Lung (tissue), 12 donors: ENCODE data around the gene FAM47E. TPM values are rescaled to one million over a fixed set of nuclear protein-coding genes. Genes with fewer than 3 reads are reported as not detected.

Source experiments
- ATAC-seq: fragments of 200-7000 bp; cut with Tn5 transposase; one replicate; pipeline ENCODE4 v1.9.1; 2020; ENCODE audit warnings: moderate number of reproducible peaks; ENCODE audit not compliant: insufficient read depth, low FRiP score
- DNase-seq, 3 donors: peaks; one replicate each; pipeline ENCODE4 v3.0.0-alpha.2; 2013 to 2017
- H3K27ac ChIP-seq, 2 donors: one replicate each; pipeline ENCODE4 v1.5.1; 2013; ENCODE audit warnings: mild to moderate bottlenecking in 2 of 2, moderate library complexity in 2 of 2, control low read depth in 1 of 2, inconsistent platforms in 1 of 2, low read depth in 1 of 2, low read length in 1 of 2
- H3K27me3 ChIP-seq, 3 donors: one replicate each; pipeline ENCODE4 v1.5.1; 2013; ENCODE audit warnings: low read length in 2 of 3; ENCODE audit not compliant: control insufficient read depth in 3 of 3, insufficient read depth in 3 of 3
- H3K36me3 ChIP-seq, 4 donors: one replicate each; pipeline ENCODE4 v1.5.1; 2013; ENCODE audit warnings: low read length in 4 of 4, mild to moderate bottlenecking in 1 of 4, moderate library complexity in 1 of 4; ENCODE audit not compliant: control insufficient read depth in 4 of 4, insufficient read depth in 4 of 4
- H3K4me1 ChIP-seq, 5 donors: one replicate each; pipeline ENCODE4 v1.5.1; 2013; ENCODE audit warnings: low read length in 5 of 5, mild to moderate bottlenecking in 2 of 5, moderate library complexity in 1 of 5; ENCODE audit not compliant: control insufficient read depth in 5 of 5, insufficient read depth in 5 of 5
- H3K4me3 ChIP-seq: one replicate; pipeline ENCODE4 v1.5.1; 2013; ENCODE audit warnings: mild to moderate bottlenecking, control low read depth, moderate library complexity
- H3K9ac ChIP-seq, 2 donors: one replicate each; pipeline ENCODE4 v1.5.1; 2013; ENCODE audit warnings: low read length in 2 of 2, control low read depth in 1 of 2; ENCODE audit not compliant: insufficient read depth in 1 of 2
- H3K9me3 ChIP-seq, 4 donors: one replicate each; pipeline ENCODE4 v1.5.1; 2013; ENCODE audit warnings: low read length in 3 of 4, mild to moderate bottlenecking in 1 of 4, moderate library complexity in 1 of 4; ENCODE audit not compliant: control insufficient read depth in 4 of 4, insufficient read depth in 3 of 4
- WGBS, 2 donors: extraction: QIAGEN DNeasy Blood & Tissue Kit; methylation state at CpG; one replicate each; pipeline ENCODE4 v1.1.7; 2013; 5-methylcytosine and 5-hydroxymethylcytosine counted together
- polyA plus RNA-seq, 2 donors: library from polyadenylated mRNA; stranded (reverse); fragments of 200-250 nt; gene quantifications; one replicate each; pipeline ENCODE4 v1.2.1, GENCODE V29; 2013
- total RNA-seq, 2 donors: library from RNA; depleted of rRNA in 1 of 2; stranded (reverse); fragments of >200 nt in 1 of 2; gene quantifications; one replicate each; pipeline ENCODE4 v1.2.1, GENCODE V29; 2014 to 2021
- TF ChIP-seq, protein P1 (sequence below): IDR thresholded peaks from 2 replicates; pipeline ENCODE4 v1.5.1; 2012; ENCODE audit warnings: mild to moderate bottlenecking; ENCODE audit errors: control extremely low read depth, extremely low read depth
- donor health status: control.
- donor health status: control.
- donor health status: Bipolar disorder and iron deficiency.
- donor health status: healthy.
- donor health status: DM: yes; HTN: yes; CAD: no.

The FAM47E gene
- total and polyA plus RNA-seq, 4 donors, result 4.4 to 10.7 (median 7.0) TPM

DNA sequence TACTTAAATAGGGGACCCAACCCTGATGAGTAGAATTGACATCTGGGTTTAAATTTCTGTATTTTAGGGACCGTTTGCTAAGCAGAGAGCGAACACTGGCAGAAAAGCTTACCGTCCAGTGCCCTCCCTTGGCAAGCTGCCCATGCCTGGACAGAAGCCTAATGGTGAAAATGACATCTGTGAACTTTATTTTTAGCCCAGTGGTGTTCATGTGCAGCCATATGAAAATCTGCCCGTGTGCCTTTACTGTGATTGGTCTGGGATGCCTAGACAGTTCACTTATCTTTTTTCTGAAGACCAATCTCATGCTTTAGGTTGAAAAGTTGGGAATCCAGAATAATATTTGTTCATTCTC, 56.1 kb downstream of the FAM47E start:
- ATAC-seq, result no peak
- Histone ChIP-seq H3K36me3 (peaks cover 0 to 11% (median 4%) of the 10 kb centered on the region in 4 donors), H3K9ac (no peak overlapping the region), H3K27me3 (no peaks in the 10 kb centered on the region), H3K4me1 (peaks cover 0 to 20% (median 10%) of the 10 kb centered on the region in 5 donors), H3K27ac (peak overlapping the region in 1 of 2 donors; percentile 92), H3K4me3 (peak overlapping the region; percentile 73), H3K9me3 (no peaks in the 10 kb centered on the region)
- WGBS, 2 donors, result 53 to 55% methylated on average over 4 of the region's 4 CpGs
- TF ChIP-seq, protein P1, sequence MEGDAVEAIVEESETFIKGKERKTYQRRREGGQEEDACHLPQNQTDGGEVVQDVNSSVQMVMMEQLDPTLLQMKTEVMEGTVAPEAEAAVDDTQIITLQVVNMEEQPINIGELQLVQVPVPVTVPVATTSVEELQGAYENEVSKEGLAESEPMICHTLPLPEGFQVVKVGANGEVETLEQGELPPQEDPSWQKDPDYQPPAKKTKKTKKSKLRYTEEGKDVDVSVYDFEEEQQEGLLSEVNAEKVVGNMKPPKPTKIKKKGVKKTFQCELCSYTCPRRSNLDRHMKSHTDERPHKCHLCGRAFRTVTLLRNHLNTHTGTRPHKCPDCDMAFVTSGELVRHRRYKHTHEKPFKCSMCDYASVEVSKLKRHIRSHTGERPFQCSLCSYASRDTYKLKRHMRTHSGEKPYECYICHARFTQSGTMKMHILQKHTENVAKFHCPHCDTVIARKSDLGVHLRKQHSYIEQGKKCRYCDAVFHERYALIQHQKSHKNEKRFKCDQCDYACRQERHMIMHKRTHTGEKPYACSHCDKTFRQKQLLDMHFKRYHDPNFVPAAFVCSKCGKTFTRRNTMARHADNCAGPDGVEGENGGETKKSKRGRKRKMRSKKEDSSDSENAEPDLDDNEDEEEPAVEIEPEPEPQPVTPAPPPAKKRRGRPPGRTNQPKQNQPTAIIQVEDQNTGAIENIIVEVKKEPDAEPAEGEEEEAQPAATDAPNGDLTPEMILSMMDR, result no peak
- DNase-seq, result no peak

DNA sequence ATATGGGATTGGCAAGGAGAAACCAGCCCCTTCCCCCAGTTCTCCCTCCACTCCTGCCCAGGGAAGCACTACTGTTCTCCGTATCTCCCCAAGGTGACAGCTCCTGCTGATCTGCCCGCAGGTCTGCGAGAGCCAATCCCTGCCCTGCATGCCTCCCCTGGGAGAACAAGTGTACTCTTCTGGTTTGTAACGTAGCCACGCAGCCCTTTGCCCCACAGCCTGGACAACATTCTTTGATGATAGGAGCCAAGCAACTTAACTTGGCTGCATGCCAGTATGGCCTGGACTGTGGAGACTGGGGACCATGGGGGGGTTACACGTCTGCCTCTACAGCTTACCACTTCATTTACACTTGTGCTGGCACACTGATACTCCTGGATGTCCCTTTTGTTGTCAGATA, 57.0 kb downstream of the FAM47E start:
- Histone ChIP-seq H3K9ac (no peak overlapping the region), H3K4me1 (peaks cover 0 to 20% (median 9%) of the 10 kb centered on the region in 5 donors), H3K36me3 (peaks cover 0 to 11% (median 4%) of the 10 kb centered on the region in 4 donors), H3K4me3 (no peak overlapping the region), H3K27me3 (no peaks in the 10 kb centered on the region), H3K9me3 (no peaks in the 10 kb centered on the region), H3K27ac (peak overlapping the region in 1 of 2 donors; percentile 52)
- TF ChIP-seq, protein P1, result no peak
- 61 to 70% methylated on average over 6 of the region's 6 CpGs for WGBS, 2 donors
- no peak for ATAC-seq
- peak; percentile 62 to 65 (median 64) for DNase-seq

DNA sequence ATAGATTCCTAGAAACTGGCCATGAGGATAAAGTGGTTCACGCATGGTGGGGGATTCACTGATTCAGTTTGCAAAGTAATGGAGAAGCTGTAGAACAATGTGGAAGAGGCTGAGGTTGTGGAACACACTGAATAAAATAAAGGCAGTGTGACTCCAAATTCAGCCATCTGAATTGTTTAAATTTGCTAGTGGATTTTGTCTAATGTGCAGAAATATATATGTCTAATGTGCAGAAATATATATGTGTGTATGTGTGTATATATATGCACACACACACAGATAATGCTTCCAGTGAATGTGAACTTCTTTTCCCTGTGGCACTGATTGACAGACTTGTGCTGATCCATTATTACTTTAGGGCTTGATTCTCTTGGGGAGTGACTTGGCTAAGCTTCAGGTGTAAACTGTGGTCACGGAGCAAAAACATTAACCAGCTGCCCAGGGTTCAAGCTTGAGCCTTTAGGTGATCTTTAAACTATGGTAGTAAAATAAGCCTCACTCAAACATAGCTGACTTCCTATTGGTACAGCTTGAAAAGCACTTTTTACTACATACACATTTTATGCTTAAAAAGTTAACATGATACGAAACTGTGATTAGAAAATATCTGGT, 58.5 kb downstream of the FAM47E start:
- no peak overlapping the region for H3K9ac ChIP-seq
- WGBS, 2 donors, result 96 to 98% methylated on average over 3 of the region's 3 CpGs
- TF ChIP-seq, protein P1, result no peak
- DNase-seq (no peak), ATAC-seq (no peak)
- no peak overlapping the region for H3K4me3 ChIP-seq
- no peak overlapping the region for H3K27ac ChIP-seq
- H3K36me3 ChIP-seq, result peaks cover 0 to 8% (median 4%) of the 10 kb centered on the region in 4 donors
- H3K27me3 ChIP-seq, result no peaks in the 10 kb centered on the region
- H3K4me1 ChIP-seq, result peaks cover 0 to 20% (median 9%) of the 10 kb centered on the region in 5 donors
- H3K9me3 ChIP-seq, result peaks cover 0 to 3% (median 0%) of the 10 kb centered on the region in 4 donors
